ENCODE data around the gene BCLAF3.

The BCLAF3 gene

GRCh38 chrX:20005883-20006282, 15.0 kb upstream of the BCLAF3 start:
- no peak for DNase-seq (ENCODE audit: low read depth)
- TF ChIP-seq CTCF (IDR thresholded peaks at IDR 0.05; ENCODE audit: control insufficient read depth, extremely low read depth, insufficient read depth), result no peak
- H3K4me3 ChIP-seq (ENCODE audit: low read depth, low read length), result no peak overlapping the region

GRCh38 chrX:20001588-20001987, 10.7 kb upstream of the BCLAF3 start:
- DNase-seq (ENCODE audit: low read depth), result no peak
- H3K4me3 ChIP-seq (ENCODE audit: low read depth, low read length), result no peak overlapping the region
- no peak for TF ChIP-seq CTCF (IDR thresholded peaks at IDR 0.05; ENCODE audit: control insufficient read depth, extremely low read depth, insufficient read depth)

GRCh38 chrX:19991350-19991718, 473 bp upstream of the BCLAF3 start:
- peak overlapping the region; percentile 38 for H3K4me3 ChIP-seq (ENCODE audit: low read depth, low read length)
- DNase-seq (ENCODE audit: low read depth), result no peak
- no peak for TF ChIP-seq CTCF (IDR thresholded peaks at IDR 0.05; ENCODE audit: control insufficient read depth, extremely low read depth, insufficient read depth)

- H3K4me3 ChIP-seq (ENCODE audit: low read depth, low read length), result peak overlapping the region; percentile 65
- no peak for TF ChIP-seq CTCF (IDR thresholded peaks at IDR 0.05; ENCODE audit: control insufficient read depth, extremely low read depth, insufficient read depth)
- no peak for DNase-seq (ENCODE audit: low read depth)
These were observed 708 bp downstream of the BCLAF3 start for GRCh38 chrX:19990151-19990555.

- no peak for DNase-seq (ENCODE audit: low read depth)
These were observed 3.0 kb downstream of the BCLAF3 start for GRCh38 chrX:19987856-19988255.

DNA sequence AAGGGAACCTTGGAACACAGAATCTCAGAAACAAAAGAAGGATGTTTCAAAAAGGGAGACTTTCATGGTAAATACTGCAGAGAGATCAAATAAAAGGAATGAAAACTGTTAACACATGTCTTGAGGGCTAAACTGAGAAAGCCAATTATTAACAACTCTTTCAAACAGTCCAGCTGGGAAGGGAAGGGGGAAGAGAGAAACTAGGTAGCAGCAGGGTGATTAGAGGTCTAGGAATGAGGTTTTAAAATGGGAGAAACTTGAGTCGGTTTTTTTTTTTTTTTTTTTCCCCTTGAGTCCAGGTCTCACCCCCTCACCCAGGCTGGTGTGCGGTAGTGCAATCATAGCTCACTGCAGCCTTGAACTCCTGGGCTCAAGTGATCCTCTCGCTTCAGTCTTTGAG, 4.3 kb downstream of the BCLAF3 start:
- no peak for TF ChIP-seq CTCF (IDR thresholded peaks at IDR 0.05; ENCODE audit: control insufficient read depth, extremely low read depth, insufficient read depth)
- no peak overlapping the region for H3K4me3 ChIP-seq (ENCODE audit: low read depth, low read length)
- DNase-seq (ENCODE audit: low read depth), result no peak

More at GRCh38 chrX:19987856-19988255, 3.0 kb downstream of the BCLAF3 start:
- no peak for TF ChIP-seq CTCF (IDR thresholded peaks at IDR 0.05; ENCODE audit: control insufficient read depth, extremely low read depth, insufficient read depth)
- no peak overlapping the region for H3K4me3 ChIP-seq (ENCODE audit: low read depth, low read length)

- H3K4me3 ChIP-seq (ENCODE audit: low read depth, low read length), result no peak overlapping the region
- TF ChIP-seq CTCF (IDR thresholded peaks at IDR 0.05; ENCODE audit: control insufficient read depth, extremely low read depth, insufficient read depth), result no peak
- no peak for DNase-seq (ENCODE audit: low read depth)
These were observed 8.9 kb downstream of the BCLAF3 start for GRCh38 chrX:19981947-19982346.

All from LNCaP clone FGC (cell line).